Kidney (tissue), 14 donors: ENCODE measurements around the gene MRTFA. TPM values are rescaled to one million over a fixed set of nuclear protein-coding genes. Genes with fewer than 3 reads are reported as not detected.
A peak's percentile ranks its signal among the peaks of the same experiment; 100 is the strongest.

Experiments used
- DNase-seq, 5 donors: peaks; one replicate each; pipeline ENCODE4 v3.0.0-alpha.2; 2013 to 2020
- FAIRE-seq: peaks from 2 replicates; lab custom pipeline; 2012; peaks lifted over from hg19 to GRCh38; lab: Jason Lieb, UNC
- H3K27ac ChIP-seq, 2 donors: one replicate each; pipeline ENCODE4 v1.7.0; 2013; ENCODE audit warnings: low read depth in 2 of 2, low read length in 2 of 2, inconsistent platforms in 1 of 2
- H3K27me3 ChIP-seq: one replicate; pipeline ENCODE4 v1.7.1; 2013; ENCODE audit warnings: low read length, inconsistent platforms; ENCODE audit not compliant: control insufficient read depth, insufficient read depth
- H3K36me3 ChIP-seq, 3 donors: one replicate each; pipeline versions ENCODE4 v1.7.0 to v1.7.1; 2013; ENCODE audit warnings: low read length in 3 of 3, control low read depth in 1 of 3, inconsistent platforms in 1 of 3; ENCODE audit not compliant: insufficient read depth in 3 of 3, control insufficient read depth in 2 of 3
- H3K4me1 ChIP-seq, 3 donors: one replicate each; pipeline versions ENCODE4 v1.7.0 to v1.7.1; 2013; ENCODE audit warnings: low read length in 3 of 3, inconsistent platforms in 1 of 3, low read depth in 1 of 3; ENCODE audit not compliant: control insufficient read depth in 2 of 3, insufficient read depth in 2 of 3
- H3K4me3 ChIP-seq, 3 donors: one replicate each; pipeline versions ENCODE4 v1.7.0 to v1.8.1; 2013; ENCODE audit warnings: low read length in 3 of 3, control low read depth in 1 of 3, inconsistent platforms in 1 of 3
- H3K9ac ChIP-seq, 3 donors: one replicate each; pipeline versions ENCODE4 v1.7.0 to v1.7.1; 2013; ENCODE audit warnings: low read length in 3 of 3, control low read depth in 1 of 3, inconsistent platforms in 1 of 3
- H3K9me3 ChIP-seq, 3 donors: one replicate each; pipeline versions ENCODE4 v1.7.0 to v1.7.1; 2013; ENCODE audit warnings: low read length in 3 of 3, control low read depth in 1 of 3, inconsistent platforms in 1 of 3; ENCODE audit not compliant: control insufficient read depth in 2 of 3, insufficient read depth in 1 of 3
- intact Hi-C: fragments of 100-400 bp; cut with DNase I; formaldehyde crosslinking; loops from one replicate; pipeline ENCODE4 v1.11.1; 2022
- polyA plus RNA-seq: library from polyadenylated mRNA; stranded (reverse); fragments of 350-450 nt; fragmentation: Illumina TruSeq; extraction: RNeasy Lipid Tissue Mini Kit (QIAGEN cat#74804); gene quantifications from one replicate; pipeline ENCODE4 v1.2.3, GENCODE V29; 2014; ENCODE audit warnings: low read depth, low replicate concordance; ENCODE audit not compliant: insufficient read depth
- total RNA-seq: library from RNA; stranded (reverse); fragmentation: NEBNext Ultra II Directional; extraction: Animal tissue kit (Norgen Biotek cat#: 25700); gene quantifications from one replicate; pipeline ENCODE4 v1.2.1, GENCODE V29; 2021
- TF ChIP-seq, protein P1 (sequence below): IDR thresholded peaks from 3 replicates; pipeline ENCODE4 v1.5.1; 2012; ENCODE audit warnings: mild to moderate bottlenecking, moderate library complexity, borderline replicate concordance; ENCODE audit not compliant: insufficient read depth; ENCODE audit errors: extremely low read depth
- donor health status: control.
- donor health status: control.
- donor health status: control.
- donor health status: control.
- donor health status: control.
- donor health status: DM: yes; HTN: yes; CAD: no.
- donor health status: Normal renal cell carcinoma (clear cell type).

Gene MRTFA
- total and polyA plus RNA-seq, 2 donors from 2014 or later, result 12.5 to 59.9 TPM

DNA sequence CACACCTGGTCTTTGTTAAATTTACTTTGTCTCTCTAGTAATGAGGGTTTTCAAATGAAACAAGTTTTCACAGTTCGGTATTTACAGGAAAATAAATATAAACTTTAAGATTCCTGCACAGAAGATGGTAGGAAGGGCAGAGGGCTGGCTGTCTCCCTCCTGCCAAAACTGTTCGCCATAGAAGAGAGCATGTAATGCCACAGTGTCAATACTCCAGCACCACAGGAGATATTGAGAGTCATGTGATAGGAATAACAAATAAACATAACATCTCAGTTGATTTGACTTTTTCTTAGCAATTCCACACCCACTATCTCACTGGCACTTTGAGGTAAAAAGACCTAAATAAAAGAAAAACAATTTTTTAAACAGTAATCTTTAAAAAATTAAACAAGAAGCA is 100.9 kb downstream of the MRTFA start:
- Histone ChIP-seq H3K9me3 (no peaks in the 10 kb centered on the region), H3K36me3 (no peaks in the 10 kb centered on the region), H3K9ac (no peak overlapping the region), H3K27ac (no peak overlapping the region), H3K4me1 (peaks cover 0 to 7% (median 2%) of the 10 kb centered on the region in 3 donors), H3K27me3 (no peaks in the 10 kb centered on the region), H3K4me3 (no peak overlapping the region)
- no peak for FAIRE-seq
- intact Hi-C loops, result no loop called here
- TF ChIP-seq, protein P1, sequence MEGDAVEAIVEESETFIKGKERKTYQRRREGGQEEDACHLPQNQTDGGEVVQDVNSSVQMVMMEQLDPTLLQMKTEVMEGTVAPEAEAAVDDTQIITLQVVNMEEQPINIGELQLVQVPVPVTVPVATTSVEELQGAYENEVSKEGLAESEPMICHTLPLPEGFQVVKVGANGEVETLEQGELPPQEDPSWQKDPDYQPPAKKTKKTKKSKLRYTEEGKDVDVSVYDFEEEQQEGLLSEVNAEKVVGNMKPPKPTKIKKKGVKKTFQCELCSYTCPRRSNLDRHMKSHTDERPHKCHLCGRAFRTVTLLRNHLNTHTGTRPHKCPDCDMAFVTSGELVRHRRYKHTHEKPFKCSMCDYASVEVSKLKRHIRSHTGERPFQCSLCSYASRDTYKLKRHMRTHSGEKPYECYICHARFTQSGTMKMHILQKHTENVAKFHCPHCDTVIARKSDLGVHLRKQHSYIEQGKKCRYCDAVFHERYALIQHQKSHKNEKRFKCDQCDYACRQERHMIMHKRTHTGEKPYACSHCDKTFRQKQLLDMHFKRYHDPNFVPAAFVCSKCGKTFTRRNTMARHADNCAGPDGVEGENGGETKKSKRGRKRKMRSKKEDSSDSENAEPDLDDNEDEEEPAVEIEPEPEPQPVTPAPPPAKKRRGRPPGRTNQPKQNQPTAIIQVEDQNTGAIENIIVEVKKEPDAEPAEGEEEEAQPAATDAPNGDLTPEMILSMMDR, result no peak
- DNase-seq, result no peak

DNA sequence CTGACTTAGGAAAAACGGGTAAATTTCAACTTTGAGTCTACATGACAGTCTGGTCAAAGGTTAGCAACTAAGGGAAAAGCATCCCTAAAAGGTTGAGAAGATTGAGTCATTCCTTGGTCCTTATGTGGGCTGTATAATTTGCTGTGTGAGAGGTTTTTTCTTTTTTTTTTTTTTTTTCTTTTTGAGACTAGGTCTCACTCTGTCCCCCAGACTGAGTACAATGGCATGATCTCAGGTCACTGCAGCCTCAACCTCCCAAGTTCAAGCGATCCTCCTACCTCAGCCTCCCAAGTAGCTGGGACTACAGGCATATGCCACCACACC is 101.4 kb downstream of the MRTFA start:
- Histone ChIP-seq H3K4me3 (no peak overlapping the region), H3K9me3 (no peaks in the 10 kb centered on the region), H3K36me3 (no peaks in the 10 kb centered on the region), H3K27ac (no peak overlapping the region), H3K4me1 (peaks cover 0 to 7% (median 2%) of the 10 kb centered on the region in 3 donors), H3K9ac (no peak overlapping the region), H3K27me3 (no peaks in the 10 kb centered on the region)
- TF ChIP-seq, protein P1, result no peak
- DNase-seq (no peak), FAIRE-seq (no peak)
- intact Hi-C loops, result no loop called here

DNA sequence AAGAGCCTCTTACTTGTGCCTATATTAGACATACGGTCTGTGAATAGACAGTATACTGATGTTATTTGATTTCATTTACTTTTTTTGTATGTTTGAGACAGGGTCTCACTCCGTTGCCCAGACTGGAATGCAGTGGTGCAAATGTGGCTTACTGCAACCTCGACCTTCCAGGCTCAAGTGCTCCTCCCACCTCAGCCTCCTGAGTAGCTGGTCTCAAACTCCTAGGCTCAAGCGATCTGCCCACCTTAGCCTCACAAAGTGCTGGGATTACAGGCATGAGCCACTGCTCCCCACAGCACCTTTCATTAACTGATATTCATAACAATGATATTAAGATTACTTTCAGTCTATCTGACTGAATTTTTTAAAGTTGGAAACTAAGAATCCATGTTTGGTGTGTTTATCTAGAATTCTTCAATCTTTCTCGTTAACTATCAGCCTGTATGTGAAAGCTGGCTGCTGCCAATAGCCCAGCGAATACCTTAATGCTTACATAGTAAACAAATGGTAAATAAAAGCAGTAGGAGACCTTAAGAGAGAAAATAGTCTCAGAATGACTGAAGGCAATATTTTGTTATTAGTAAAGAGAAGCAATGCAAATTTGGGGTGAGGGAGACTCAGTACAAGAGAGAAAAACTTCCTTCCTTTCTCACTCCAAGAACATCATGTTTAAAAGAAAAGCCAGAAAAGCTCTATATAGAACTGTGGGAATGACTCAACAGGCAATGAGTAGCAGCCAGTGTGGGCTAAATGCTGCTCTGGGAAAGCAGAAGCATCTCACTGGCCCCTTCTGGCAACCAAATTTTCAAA is 101.9 kb downstream of the MRTFA start:
- no peak for DNase-seq

More for the DNA sequence above, 101.9 kb downstream of the MRTFA start:
- no peak for FAIRE-seq
- Histone ChIP-seq H3K4me3 (no peak overlapping the region), H3K4me1 (peaks cover 0 to 7% (median 2%) of the 10 kb centered on the region in 3 donors), H3K9me3 (no peaks in the 10 kb centered on the region), H3K27ac (peak overlapping the region in 1 of 2 donors; percentile 45), H3K27me3 (no peaks in the 10 kb centered on the region), H3K9ac (no peak overlapping the region), H3K36me3 (no peaks in the 10 kb centered on the region)
- intact Hi-C loops, result no loop called here
- TF ChIP-seq, protein P1, result no peak
